H9 (cell line): ENCODE data around the gene IGFBP5. TPM values are rescaled to one million over a fixed set of nuclear protein-coding genes. Genes with fewer than 3 reads are reported as not detected.

Experiments used
- DNase-seq: peaks from one replicate; pipeline ENCODE4 v3.0.0-alpha.2; 2017
- H2AFZ ChIP-seq: one replicate; pipeline ENCODE4 v1.6.1; 2013; ENCODE audit warnings: mild to moderate bottlenecking, low read length, control low read depth, moderate library complexity
- H2AK5ac ChIP-seq: 2 replicates; pipeline ENCODE4 v1.6.1; 2013; ENCODE audit warnings: low read length, control low read depth, mixed read lengths; ENCODE audit not compliant: insufficient read length
- H2BK120ac ChIP-seq: one replicate; pipeline ENCODE4 v1.6.1; 2013; ENCODE audit warnings: low read depth, mild to moderate bottlenecking, low read length, control low read depth, inconsistent platforms; ENCODE audit not compliant: poor library complexity, severe bottlenecking
- H2BK12ac ChIP-seq: 2 replicates; pipeline ENCODE4 v1.6.1; 2013; ENCODE audit warnings: low read length, control low read depth, mixed read lengths, low read depth; ENCODE audit not compliant: insufficient read length
- H2BK15ac ChIP-seq: 2 replicates; pipeline ENCODE4 v1.6.1; 2013; ENCODE audit warnings: low read depth, low read length, control low read depth
- H2BK20ac ChIP-seq: one replicate; pipeline ENCODE4 v1.6.1; 2013; ENCODE audit warnings: low read depth, mild to moderate bottlenecking, low read length, control low read depth, inconsistent platforms; ENCODE audit not compliant: poor library complexity, severe bottlenecking
- H2BK5ac ChIP-seq: 2 replicates; pipeline ENCODE4 v1.6.1; 2013; ENCODE audit warnings: low read length, control low read depth, mixed read lengths; ENCODE audit not compliant: insufficient read length
- H3K14ac ChIP-seq: 2 replicates; pipeline ENCODE4 v1.6.1; 2013; ENCODE audit warnings: low read length, control low read depth; ENCODE audit not compliant: insufficient read depth
- H3K18ac ChIP-seq: 2 replicates; pipeline ENCODE4 v1.6.1; 2013; ENCODE audit warnings: low read depth, mild to moderate bottlenecking, mixed read lengths, low read length, control low read depth; ENCODE audit not compliant: insufficient read length
- H3K23ac ChIP-seq: 2 replicates; pipeline ENCODE4 v1.6.1; 2013; ENCODE audit warnings: low read length, control low read depth, mixed read lengths, low read depth; ENCODE audit not compliant: insufficient read length
- H3K23me2 ChIP-seq: 2 replicates; pipeline ENCODE4 v1.6.1; 2013; ENCODE audit warnings: low read depth, mild to moderate bottlenecking, mixed read lengths, low read length, control low read depth; ENCODE audit not compliant: insufficient read length, poor library complexity, severe bottlenecking
- H3K27ac ChIP-seq: 2 replicates; pipeline ENCODE4 v1.5.1; 2013; ENCODE audit warnings: low read length, control low read depth, mixed read lengths, low read depth; ENCODE audit not compliant: insufficient read length
- H3K27me3 ChIP-seq: 2 replicates; pipeline ENCODE4 v1.6.1; 2013; ENCODE audit warnings: low read length, control low read depth, inconsistent platforms; ENCODE audit not compliant: insufficient read depth
- H3K4ac ChIP-seq: 2 replicates; pipeline ENCODE4 v1.6.1; 2013; ENCODE audit warnings: low read depth, mild to moderate bottlenecking, control low read depth, inconsistent platforms, low read length, moderate library complexity
- H3K4me1 ChIP-seq: 2 replicates; pipeline ENCODE4 v1.6.1; 2013; ENCODE audit warnings: low read length, control low read depth, inconsistent platforms; ENCODE audit not compliant: insufficient read depth
- H3K4me2 ChIP-seq: 2 replicates; pipeline ENCODE4 v1.6.1; 2013; ENCODE audit warnings: low read length, control low read depth, mixed read lengths; ENCODE audit not compliant: insufficient read length, insufficient read depth
- H3K56ac ChIP-seq: 2 replicates; pipeline ENCODE4 v1.6.1; 2013; ENCODE audit warnings: low read depth, mild to moderate bottlenecking, mixed read lengths, low read length, control low read depth; ENCODE audit not compliant: insufficient read length
- H3K79me1 ChIP-seq: 2 replicates; pipeline ENCODE4 v1.6.1; 2013; ENCODE audit warnings: low read depth, mild to moderate bottlenecking, moderate library complexity, low read length, control low read depth, inconsistent platforms; ENCODE audit not compliant: insufficient read depth, poor library complexity, severe bottlenecking
- H3K79me2 ChIP-seq: 2 replicates; pipeline ENCODE4 v1.6.1; 2013; ENCODE audit warnings: low read length, control low read depth, inconsistent platforms; ENCODE audit not compliant: insufficient read depth
- H3K9ac ChIP-seq: 2 replicates; pipeline ENCODE4 v1.6.1; 2013; ENCODE audit warnings: low read length, control low read depth, mixed read lengths; ENCODE audit not compliant: insufficient read length; ENCODE audit errors: extremely low read depth
- H3K9me3 ChIP-seq: one replicate; pipeline ENCODE4 v1.6.1; 2013; ENCODE audit warnings: low read depth, low read length, inconsistent platforms; ENCODE audit not compliant: control insufficient read depth
- H3T11ph ChIP-seq: one replicate; pipeline ENCODE4 v1.6.1; 2013; ENCODE audit warnings: mild to moderate bottlenecking, low read length, control low read depth, inconsistent platforms
- H4K20me1 ChIP-seq: one replicate; pipeline ENCODE4 v1.6.1; 2013; ENCODE audit not compliant: control insufficient read depth, insufficient read length, insufficient read depth
- H4K5ac ChIP-seq: 2 replicates; pipeline ENCODE4 v1.6.1; 2013; ENCODE audit warnings: low read depth, mild to moderate bottlenecking, mixed read lengths, low read length, control low read depth; ENCODE audit not compliant: insufficient read length
- H4K8ac ChIP-seq: replicated peaks from 2 replicates; pipeline ENCODE4 v1.6.1; 2013; ENCODE audit warnings: low read length, control low read depth, mixed read lengths, low read depth; ENCODE audit not compliant: insufficient read length
- H4K91ac ChIP-seq: 2 replicates; pipeline ENCODE4 v1.6.1; 2013; ENCODE audit warnings: low read depth, mild to moderate bottlenecking, moderate library complexity, mixed read lengths, low read length, control low read depth; ENCODE audit not compliant: insufficient read length
- H3K27ac Mint-ChIP-seq, 3 experiments: 2 replicates in 2 of 3; 3 replicates in 1 of 3; pipeline ENCODE4 v1.8.0; 2020 to 2021; ENCODE audit warnings: mixed read lengths in 3 of 3, mild to moderate bottlenecking in 1 of 3, moderate library complexity in 1 of 3
- H3K27me3 Mint-ChIP-seq: 2 replicates; pipeline ENCODE4 v1.8.0; 2021; ENCODE audit warnings: low read depth, mild to moderate bottlenecking, moderate library complexity, mixed read lengths
- H3K36me3 Mint-ChIP-seq, 3 experiments: 2 replicates in 2 of 3; 3 replicates in 1 of 3; pipeline ENCODE4 v1.8.0; 2020 to 2021; ENCODE audit warnings: low read depth in 3 of 3, mixed read lengths in 3 of 3; ENCODE audit not compliant: insufficient read depth in 1 of 3
- H3K4me1 Mint-ChIP-seq, 2 experiments: 2 replicates each; pipeline ENCODE4 v1.8.0; 2020; ENCODE audit warnings: mixed read lengths in 2 of 2
- H3K4me3 Mint-ChIP-seq, 2 experiments: 2 replicates in 1 of 2; 3 replicates in 1 of 2; pipeline ENCODE4 v1.8.0; 2020 to 2021; ENCODE audit warnings: mild to moderate bottlenecking in 2 of 2, mixed read lengths in 2 of 2, moderate library complexity in 1 of 2
- H3K9me3 Mint-ChIP-seq, 2 experiments: 2 replicates in 1 of 2; 3 replicates in 1 of 2; pipeline ENCODE4 v1.8.0; 2020; ENCODE audit warnings: mild to moderate bottlenecking in 2 of 2, mixed read lengths in 2 of 2, moderate library complexity in 1 of 2
- CTCF ChIP-seq: fragments of 200-600 bp; sonication (generic); conservative IDR thresholded peaks from 3 replicates; pipeline ENCODE4 v1.8.0; 2021; ENCODE audit warnings: antibody characterized with exemption, mild to moderate bottlenecking
- WGBS: extraction: QIAGEN DNeasy Blood & Tissue Kit; methylation state at CpG from one replicate; pipeline ENCODE4 v1.1.7; 2013; ENCODE audit warnings: missing lambda C conversion rate, low lambda C conversion rate, mixed read lengths; ENCODE audit not compliant: insufficient read length; ENCODE audit errors: extremely low coverage; 5-methylcytosine and 5-hydroxymethylcytosine counted together
- total RNA-seq: library from RNA; stranded (reverse); gene quantifications from 2 replicates; pipeline ENCODE4 v1.2.1, GENCODE V29; 2021

IGFBP5 gene
- total RNA-seq, 1 experiment from 2014 or later, result 0.90 TPM

- no peak overlapping the region for H2BK12ac ChIP-seq
- Mint-ChIP-seq H3K36me3 (no peaks in the 10 kb centered on the region; a peak in 1 of 7 replicates), H3K4me3 (no peak overlapping the region), H3K9me3 (no peaks in the 10 kb centered on the region), H3K27ac (peak overlapping the region in 1 of 3 experiments; percentile 87; a peak in 1 of 7 replicates), H3K4me1 (peaks cover 5 to 7% of the 10 kb centered on the region in 2 experiments), H3K27me3 (peaks cover under 1% of the 10 kb centered on the region; the same call in 1 of the 2 replicates)
- H4K5ac ChIP-seq, result no peak overlapping the region
- no peak overlapping the region for H2BK120ac ChIP-seq
- H3K79me1 ChIP-seq, result no peaks in the 10 kb centered on the region
- no peaks in the 10 kb centered on the region for H3K23me2 ChIP-seq
- H2BK15ac ChIP-seq, result no peak overlapping the region
- H4K8ac ChIP-seq, result no peak overlapping the region
- H3K4me1 ChIP-seq, result no peaks in the 10 kb centered on the region
- no peak for DNase-seq
- H3K9me3 ChIP-seq, result no peaks in the 10 kb centered on the region
- WGBS, result no CpG with 5 or more reads among the region's 8 CpGs
- H2AK5ac ChIP-seq, result no peak overlapping the region
- no peak overlapping the region for H2BK20ac ChIP-seq
- no peaks in the 10 kb centered on the region for H3K79me2 ChIP-seq
- H4K91ac ChIP-seq, result no peak overlapping the region
- no peak overlapping the region for H3T11ph ChIP-seq
- no peak overlapping the region for H3K14ac ChIP-seq
- H4K20me1 ChIP-seq, result peaks cover 2% of the 10 kb centered on the region
- no peak overlapping the region for H3K27ac ChIP-seq
- no peak overlapping the region for H3K4ac ChIP-seq
- no peak overlapping the region for H3K4me2 ChIP-seq
- H2AFZ ChIP-seq, result no peak overlapping the region
- no peak for TF ChIP-seq CTCF
- H2BK5ac ChIP-seq, result no peak overlapping the region
- H3K56ac ChIP-seq, result no peak overlapping the region
- no peak overlapping the region for H3K18ac ChIP-seq
- no peak overlapping the region for H3K9ac ChIP-seq
- H3K27me3 ChIP-seq, result no peaks in the 10 kb centered on the region
- no peak overlapping the region for H3K23ac ChIP-seq
Measured at GRCh38 chr2:216717907-216718615, 22.7 kb upstream of the IGFBP5 start.
